Fibroblast of pulmonary artery (primary cell): ENCODE data around the gene PRKCG.

Experiments
- DNase-seq: peaks from one replicate; pipeline ENCODE4 v3.0.0-alpha.2; 2010; ENCODE audit warnings: low read depth
- H3K4me3 ChIP-seq: replicated peaks from 2 replicates; pipeline ENCODE4 v1.5.1; 2011; ENCODE audit warnings: low read depth, mild to moderate bottlenecking, control low read depth, low read length, moderate library complexity
- TF ChIP-seq, protein P1 (sequence below): IDR thresholded peaks from 2 replicates; pipeline ENCODE4 v1.5.1; 2011; ENCODE audit warnings: mild to moderate bottlenecking, control low read depth, low read length, inconsistent platforms; ENCODE audit errors: missing control alignments

PRKCG gene

DNA sequence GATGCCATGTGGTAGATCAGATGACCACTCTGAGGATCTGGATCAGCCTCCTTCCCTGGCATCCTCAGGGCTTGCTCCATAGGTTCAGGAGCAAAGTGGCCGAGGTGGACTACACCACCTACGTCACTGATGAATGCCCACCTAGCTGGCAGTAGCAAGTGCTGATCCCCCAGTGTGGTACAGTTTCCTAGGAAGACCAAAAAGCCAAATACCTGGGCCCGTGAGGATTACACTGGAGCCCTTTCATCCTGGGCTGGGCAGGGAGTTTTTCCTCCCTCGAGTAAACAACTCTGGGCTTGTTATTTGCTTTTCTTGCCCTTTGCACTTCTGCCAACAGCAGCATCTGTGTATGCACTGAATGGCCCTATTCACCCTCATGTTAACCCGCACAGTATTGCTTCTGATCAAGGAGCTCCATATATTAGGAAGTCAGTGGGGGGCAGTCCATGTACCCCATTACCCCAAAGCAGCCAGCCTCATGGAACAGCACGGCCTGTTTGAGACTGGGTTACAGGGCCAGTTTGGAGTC, 17.6 kb upstream of the PRKCG start:
- H3K4me3 ChIP-seq: no peak overlapping the region
- DNase-seq: no peak
- TF ChIP-seq, protein P1, sequence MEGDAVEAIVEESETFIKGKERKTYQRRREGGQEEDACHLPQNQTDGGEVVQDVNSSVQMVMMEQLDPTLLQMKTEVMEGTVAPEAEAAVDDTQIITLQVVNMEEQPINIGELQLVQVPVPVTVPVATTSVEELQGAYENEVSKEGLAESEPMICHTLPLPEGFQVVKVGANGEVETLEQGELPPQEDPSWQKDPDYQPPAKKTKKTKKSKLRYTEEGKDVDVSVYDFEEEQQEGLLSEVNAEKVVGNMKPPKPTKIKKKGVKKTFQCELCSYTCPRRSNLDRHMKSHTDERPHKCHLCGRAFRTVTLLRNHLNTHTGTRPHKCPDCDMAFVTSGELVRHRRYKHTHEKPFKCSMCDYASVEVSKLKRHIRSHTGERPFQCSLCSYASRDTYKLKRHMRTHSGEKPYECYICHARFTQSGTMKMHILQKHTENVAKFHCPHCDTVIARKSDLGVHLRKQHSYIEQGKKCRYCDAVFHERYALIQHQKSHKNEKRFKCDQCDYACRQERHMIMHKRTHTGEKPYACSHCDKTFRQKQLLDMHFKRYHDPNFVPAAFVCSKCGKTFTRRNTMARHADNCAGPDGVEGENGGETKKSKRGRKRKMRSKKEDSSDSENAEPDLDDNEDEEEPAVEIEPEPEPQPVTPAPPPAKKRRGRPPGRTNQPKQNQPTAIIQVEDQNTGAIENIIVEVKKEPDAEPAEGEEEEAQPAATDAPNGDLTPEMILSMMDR: no peak

DNA sequence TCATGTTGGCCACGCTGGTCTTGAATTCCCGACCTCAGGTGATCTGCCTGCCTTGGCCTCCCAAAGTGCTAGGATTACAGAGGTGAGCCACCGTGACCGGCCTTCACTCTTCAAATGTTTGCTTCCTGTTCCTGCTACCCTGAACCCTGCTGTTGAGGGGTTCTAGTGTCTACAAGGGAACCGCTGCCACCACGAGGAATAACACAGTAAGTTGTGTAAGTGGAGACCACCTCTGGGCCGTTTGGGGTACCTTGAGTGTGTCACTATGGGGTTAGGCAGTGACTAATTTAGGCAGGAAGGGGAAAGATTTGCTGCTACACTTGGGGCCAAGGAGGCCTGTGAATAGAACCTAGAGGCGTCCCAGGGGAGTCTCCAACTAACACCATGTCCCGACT, 16.5 kb upstream of the PRKCG start:
- TF ChIP-seq, protein P1: no peak
- no peak for DNase-seq
- H3K4me3 ChIP-seq: peak overlapping the region; percentile 48

DNA sequence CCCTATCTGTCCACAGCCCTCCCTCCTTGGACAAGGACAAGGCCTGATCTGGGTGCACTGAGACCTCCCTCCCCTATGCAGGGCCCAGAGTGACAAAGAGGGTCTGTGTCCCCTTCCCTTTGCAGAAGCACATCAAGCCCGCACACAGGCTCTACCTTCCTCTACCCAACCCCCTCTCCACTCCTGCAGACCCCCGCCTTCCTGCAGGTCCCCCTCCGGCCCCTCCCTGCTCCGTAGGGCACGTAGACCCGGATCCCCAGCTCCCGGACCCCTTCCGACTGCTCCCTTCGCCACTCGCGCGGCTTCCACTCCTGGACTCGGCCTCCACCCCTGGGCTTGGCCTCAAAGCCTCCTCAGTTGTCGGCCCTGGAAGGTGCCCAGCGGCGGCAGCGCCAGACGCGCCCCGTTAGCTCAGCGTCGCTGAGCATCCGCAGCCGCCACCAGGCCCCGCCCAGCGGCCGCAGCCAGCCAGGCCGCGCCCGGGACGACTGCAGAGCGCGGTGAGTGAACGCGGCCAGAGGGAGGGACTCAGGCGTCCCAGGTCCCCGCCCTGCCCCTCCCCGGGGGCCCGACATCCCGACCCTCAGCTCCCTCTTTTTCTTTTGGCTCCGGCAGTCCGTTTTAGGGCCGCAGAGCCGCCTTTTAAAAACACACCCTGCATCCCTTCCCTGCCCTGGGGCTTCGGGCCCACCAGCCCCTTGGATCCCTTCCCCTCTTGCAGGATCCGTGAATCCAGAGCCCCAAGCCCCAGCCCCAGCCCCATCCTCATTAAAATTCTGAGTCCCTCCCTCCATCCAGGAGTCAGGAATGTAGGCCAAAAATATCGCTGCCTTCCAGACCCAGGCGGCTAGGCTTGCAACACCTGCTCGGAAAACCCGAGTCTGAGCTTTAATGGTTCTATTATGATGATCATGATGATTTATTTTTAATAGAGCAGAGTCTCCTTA, 15.8 kb upstream of the PRKCG start:
- peak overlapping the region; percentile 48 for H3K4me3 ChIP-seq
- peak; percentile 63 for DNase-seq
- TF ChIP-seq, protein P1: no peak

DNA sequence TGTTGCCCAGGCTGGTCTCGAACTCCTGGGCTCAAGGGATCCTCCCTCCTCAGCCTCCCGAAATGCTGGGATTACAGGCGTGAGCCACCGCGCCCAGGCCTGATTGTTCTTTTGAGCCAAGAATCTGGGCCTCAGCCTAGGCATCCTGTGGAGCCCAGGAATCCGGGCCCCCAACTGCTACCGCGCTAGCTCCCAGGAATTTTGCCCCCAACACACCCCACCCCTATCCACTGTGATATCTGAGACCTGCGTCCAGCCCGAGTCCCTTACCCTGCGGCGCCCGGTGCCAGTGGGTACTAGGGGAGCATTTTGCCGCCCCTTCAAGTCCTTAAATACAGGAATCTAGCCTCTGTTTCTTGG, 15.2 kb upstream of the PRKCG start:
- TF ChIP-seq, protein P1: no peak
- peak overlapping the region; percentile 48 for H3K4me3 ChIP-seq
- DNase-seq: no peak

DNA sequence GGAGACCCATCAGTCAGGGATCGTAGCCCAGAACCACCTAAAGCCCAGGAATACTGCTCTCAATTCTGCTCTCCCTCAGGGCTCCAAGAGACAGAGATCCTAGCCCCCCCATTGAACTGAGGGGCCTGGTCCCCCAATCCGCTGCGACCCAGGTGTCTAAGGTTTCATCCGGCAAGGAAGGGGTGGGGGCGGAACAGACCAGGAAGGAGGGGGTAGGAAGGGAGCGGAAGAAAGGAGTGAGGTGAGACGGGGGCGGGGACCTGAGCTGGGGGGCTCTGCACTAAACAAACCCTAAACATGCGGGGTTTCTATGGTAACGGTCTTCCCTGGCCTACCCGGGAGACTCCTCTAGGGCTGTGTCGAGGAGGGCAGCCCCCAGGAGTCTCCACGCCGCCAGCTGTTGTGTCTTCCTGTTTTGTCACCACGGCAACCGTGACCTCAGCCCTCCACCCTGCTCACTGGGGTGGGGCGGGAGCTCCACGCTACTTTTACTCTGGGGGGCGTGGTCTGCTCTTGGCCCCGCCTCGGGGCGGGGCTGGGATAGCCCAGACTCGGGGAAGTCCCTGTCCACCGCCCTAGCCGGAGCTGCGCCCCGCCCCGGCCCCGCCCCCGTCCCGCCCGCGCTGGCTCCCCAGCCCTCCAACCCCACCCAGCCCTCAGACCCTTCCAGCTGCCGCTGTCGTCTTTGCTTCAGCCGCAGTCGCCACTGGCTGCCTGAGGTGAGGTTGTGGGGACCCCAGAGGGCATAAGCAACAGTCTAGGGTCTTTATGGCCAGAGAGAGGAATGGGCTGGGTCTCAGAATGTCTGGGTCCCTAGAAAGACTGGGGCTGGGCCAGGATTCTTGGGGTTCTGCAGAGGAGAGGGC, 14.5 kb upstream of the PRKCG start, which contains the start of gene MYADM:
MYADM (plus strand) TSS at position 659 of the 866 bp plus-strand sequence. CDS start 5,647 bp downstream, outside the sequence.
- TF ChIP-seq, protein P1: no peak
- peak within 1 kb of the TSS; percentile 97 for H3K4me3 ChIP-seq
- peak; percentile 99 for DNase-seq

DNA sequence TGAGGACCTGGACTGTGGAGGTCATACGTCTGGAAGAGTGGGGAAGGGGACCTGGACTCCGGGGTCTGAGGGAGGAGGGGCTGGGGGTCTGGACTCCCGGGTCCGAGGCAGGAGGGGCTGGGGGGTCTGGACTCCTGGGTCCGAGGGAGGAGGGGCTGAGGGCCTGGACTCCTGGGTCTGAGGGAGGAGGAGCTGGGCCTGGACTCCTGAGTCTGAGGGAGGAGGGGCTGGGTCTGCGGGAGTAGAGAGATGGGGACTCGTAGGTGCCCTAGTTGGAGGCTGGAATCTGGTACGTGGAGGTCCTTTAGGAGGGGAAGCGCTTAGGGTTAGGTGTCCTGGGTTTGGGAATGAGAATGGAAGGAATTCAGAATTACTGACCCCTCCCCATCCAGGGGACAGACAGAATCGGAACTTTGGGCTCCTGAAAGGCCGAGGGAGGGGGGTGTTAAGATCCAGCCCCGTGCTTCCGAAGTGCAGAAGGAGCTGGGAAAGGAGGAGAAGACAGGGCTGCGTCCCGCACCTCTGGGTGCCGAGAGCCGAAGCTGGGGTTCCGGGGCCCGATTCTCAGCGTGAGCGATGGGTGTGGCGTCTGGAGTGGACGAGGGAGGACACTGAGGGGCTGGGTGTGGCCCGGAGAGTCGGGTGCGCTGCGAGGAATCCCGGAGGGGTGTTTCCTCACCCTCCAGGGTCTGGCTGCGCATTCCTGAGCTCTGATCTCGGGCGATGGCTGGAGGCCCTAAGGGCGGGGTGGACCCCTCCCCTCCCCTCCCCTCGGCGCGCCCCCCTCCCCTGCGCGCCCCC, 13.7 kb upstream of the PRKCG start:
- DNase-seq: peak; percentile 69
- TF ChIP-seq, protein P1: no peak
- H3K4me3 ChIP-seq: peak overlapping the region; percentile 97
